Activated CD8-positive, alpha-beta T cell treated with anti-CD3 and anti-CD28 coated beads for 36 hours (primary cell): ENCODE measurements around the gene ATAD3C. TPM values are rescaled to one million over a fixed set of nuclear protein-coding genes. Genes with fewer than 3 reads are reported as not detected.
"Not testable (repeated sequence)": the region's sequence is repeated elsewhere in the genome, so short reads cannot be mapped to it uniquely, and the experiment has no call there.

ENCODE experiments used
- ATAC-seq: fragments of 200-7000 bp; cut with Tn5 transposase; one replicate; pipeline ENCODE4 v1.10.0; 2021; ENCODE audit warnings: mild to moderate bottlenecking, moderate library complexity
- CTCF ChIA-PET: fragments of 350-600 bp; sonication (Branson Sonifier 250); formaldehyde crosslinking; loops from one replicate; lab custom pipeline; 2021; ENCODE audit warnings: antibody characterized with exemption; lab: Charles Lee
- POLR2A ChIA-PET: fragments of 350-600 bp; sonication (Branson Sonifier 250); formaldehyde crosslinking; loops from one replicate; lab custom pipeline; 2021; ENCODE audit warnings: antibody characterized with exemption; lab: Charles Lee
- DNase-seq: peaks from one replicate; pipeline ENCODE4 v3.0.0-alpha.2; 2020
- H3K27ac Mint-ChIP-seq: one replicate; pipeline ENCODE4 v1.8.0; 2021; ENCODE audit warnings: mild to moderate bottlenecking, mixed read lengths
- H3K27me3 Mint-ChIP-seq: one replicate; pipeline ENCODE4 v1.8.0; 2021; ENCODE audit warnings: mixed read lengths
- H3K36me3 Mint-ChIP-seq: one replicate; pipeline ENCODE4 v1.8.0; 2021; ENCODE audit warnings: low read depth, mixed read lengths
- H3K4me1 Mint-ChIP-seq: one replicate; pipeline ENCODE4 v1.8.0; 2021; ENCODE audit warnings: low read depth, mixed read lengths
- H3K4me3 Mint-ChIP-seq: one replicate; pipeline ENCODE4 v1.8.0; 2021; ENCODE audit warnings: mild to moderate bottlenecking, moderate library complexity, mixed read lengths
- H3K9me3 Mint-ChIP-seq: one replicate; pipeline ENCODE4 v1.8.0; 2021; ENCODE audit warnings: mixed read lengths
- intact Hi-C: fragments of 100-400 bp; cut with micrococcal nuclease; formaldehyde crosslinking; loops from one replicate; pipeline ENCODE4 v1.10.0; 2022
- total RNA-seq, 2 experiments: library from RNA; stranded (reverse); gene quantifications; one replicate each; pipeline ENCODE4 v1.2.3, GENCODE V29; 2021
- TF ChIP-seq, protein P1 (sequence below): fragments of 200-600 bp; IDR thresholded peaks from one replicate; pipeline ENCODE4 v1.8.0; 2022; ENCODE audit warnings: antibody characterized with exemption, mild to moderate bottlenecking

Gene ATAD3C
- total RNA-seq, 2 experiments from 2014 or later: 0.99 to 1.8 TPM

DNA sequence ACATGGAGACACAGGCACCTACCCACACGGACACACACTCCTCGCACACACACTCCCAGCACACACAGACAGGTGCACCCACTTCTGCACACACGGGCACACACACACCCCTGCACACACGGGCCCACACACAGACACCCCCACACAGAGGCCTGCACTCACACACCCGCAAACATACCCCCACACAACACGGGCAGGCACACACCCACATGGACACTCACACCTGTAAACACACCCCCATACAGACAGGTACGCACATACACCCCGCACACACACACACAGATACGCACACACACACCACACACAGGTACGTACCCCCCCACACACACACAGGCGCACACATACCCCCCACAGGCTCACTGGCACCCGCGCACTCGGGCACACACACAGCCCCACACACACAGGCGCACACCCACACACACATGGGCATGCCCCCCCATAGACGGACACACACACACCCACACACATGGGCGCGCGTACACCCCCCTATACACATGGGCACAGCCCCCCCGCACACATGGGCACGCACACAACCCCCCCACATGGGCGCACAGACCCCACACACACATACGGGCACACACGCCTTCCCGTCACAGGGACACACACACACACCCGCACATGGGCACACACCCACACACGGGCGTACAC is 68.6 kb downstream of the ATAD3C start:
- peaks cover 5% of the 10 kb centered on the region for H3K4me1 Mint-ChIP-seq
- DNase-seq (no peak), ATAC-seq (no peak)
- TF ChIP-seq, protein P1, sequence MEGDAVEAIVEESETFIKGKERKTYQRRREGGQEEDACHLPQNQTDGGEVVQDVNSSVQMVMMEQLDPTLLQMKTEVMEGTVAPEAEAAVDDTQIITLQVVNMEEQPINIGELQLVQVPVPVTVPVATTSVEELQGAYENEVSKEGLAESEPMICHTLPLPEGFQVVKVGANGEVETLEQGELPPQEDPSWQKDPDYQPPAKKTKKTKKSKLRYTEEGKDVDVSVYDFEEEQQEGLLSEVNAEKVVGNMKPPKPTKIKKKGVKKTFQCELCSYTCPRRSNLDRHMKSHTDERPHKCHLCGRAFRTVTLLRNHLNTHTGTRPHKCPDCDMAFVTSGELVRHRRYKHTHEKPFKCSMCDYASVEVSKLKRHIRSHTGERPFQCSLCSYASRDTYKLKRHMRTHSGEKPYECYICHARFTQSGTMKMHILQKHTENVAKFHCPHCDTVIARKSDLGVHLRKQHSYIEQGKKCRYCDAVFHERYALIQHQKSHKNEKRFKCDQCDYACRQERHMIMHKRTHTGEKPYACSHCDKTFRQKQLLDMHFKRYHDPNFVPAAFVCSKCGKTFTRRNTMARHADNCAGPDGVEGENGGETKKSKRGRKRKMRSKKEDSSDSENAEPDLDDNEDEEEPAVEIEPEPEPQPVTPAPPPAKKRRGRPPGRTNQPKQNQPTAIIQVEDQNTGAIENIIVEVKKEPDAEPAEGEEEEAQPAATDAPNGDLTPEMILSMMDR: no peak
- POLR2A ChIA-PET: no interaction called here
- H3K9me3 Mint-ChIP-seq: no peaks in the 10 kb centered on the region
- CTCF ChIA-PET: no interaction called here
- H3K27ac Mint-ChIP-seq: no peak overlapping the region
- peaks cover 31% of the 10 kb centered on the region for H3K36me3 Mint-ChIP-seq
- no peaks in the 10 kb centered on the region for H3K27me3 Mint-ChIP-seq
- intact Hi-C loops: no loop called here
- H3K4me3 Mint-ChIP-seq: no peak overlapping the region

DNA sequence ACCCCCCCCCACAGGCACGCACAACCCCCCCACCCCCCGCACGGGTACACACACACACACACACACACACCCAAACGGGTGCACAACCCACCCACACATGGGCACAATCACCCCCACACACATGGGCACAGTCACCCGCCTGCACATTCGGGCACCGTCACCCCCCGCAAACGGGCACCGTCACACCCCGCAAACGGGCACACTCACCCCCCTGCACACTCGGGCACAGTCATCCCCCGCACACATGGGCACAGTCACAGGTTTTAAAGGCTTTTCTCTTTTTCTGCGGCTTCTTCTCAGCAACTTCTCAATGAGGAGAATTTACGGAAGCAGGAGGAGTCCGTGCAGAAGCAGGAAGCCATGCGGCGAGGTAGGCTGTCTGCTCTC is 69.1 kb downstream of the ATAD3C start:
- H3K9me3 Mint-ChIP-seq, POLR2A ChIA-PET, H3K4me1 Mint-ChIP-seq, H3K27me3 Mint-ChIP-seq, intact Hi-C loops, CTCF ChIA-PET, ATAC-seq, H3K27ac Mint-ChIP-seq, H3K4me3 Mint-ChIP-seq, DNase-seq: not testable (repeated sequence)
- peaks cover 32% of the 10 kb centered on the region for H3K36me3 Mint-ChIP-seq

Other genes starting within 250 kb of the ATAD3C start
- gene TNFRSF18, start 243.1 kb upstream of the ATAD3C start, total RNA-seq: 100 to 1,000 TPM; 126 to 135 TPM
- gene TNFRSF4, start 235.5 kb upstream of the ATAD3C start, total RNA-seq: 100 to 1,000 TPM; 137 to 142 TPM
- 10 to 100 TPM; 81.5 to 87.5 TPM for gene SDF4, start 217.7 kb upstream of the ATAD3C start, total RNA-seq
- gene B3GALT6, start 217.5 kb upstream of the ATAD3C start, total RNA-seq: 10 to 100 TPM; 13.1 to 14.3 TPM
- gene C1QTNF12, start 203.0 kb upstream of the ATAD3C start, total RNA-seq: 1 to 10 TPM; 2.6 to 4.9 TPM
- 10 to 100 TPM; 52.3 to 59.2 TPM for gene UBE2J2, start 175.8 kb upstream of the ATAD3C start, total RNA-seq
- gene SCNN1D, start 169.3 kb upstream of the ATAD3C start, total RNA-seq: 1 to 10 TPM; 4.9 to 5.6 TPM
- 10 to 100 TPM; 41.1 to 42.5 TPM for gene ACAP3, start 141.8 kb upstream of the ATAD3C start, total RNA-seq
- 10 to 100 TPM; 23.9 to 25.4 TPM for gene PUSL1, start 141.1 kb upstream of the ATAD3C start, total RNA-seq
- gene INTS11, start 125.0 kb upstream of the ATAD3C start, total RNA-seq: 100 to 1,000 TPM; 110 to 122 TPM
- 10 to 100 TPM in 1 of 2 experiments, 1 to 10 TPM in 1; 8.4 to 11.0 TPM for gene CPTP, start 124.9 kb upstream of the ATAD3C start, total RNA-seq
- under 1 TPM; 0.13 to 0.14 TPM for gene TAS1R3, start 118.4 kb upstream of the ATAD3C start, total RNA-seq
- gene DVL1, start 100.3 kb upstream of the ATAD3C start, total RNA-seq: 10 to 100 TPM; 37.2 to 39.2 TPM
- under 1 TPM; 0.92 to 0.98 TPM for gene MXRA8, start 91.1 kb upstream of the ATAD3C start, total RNA-seq
- 100 to 1,000 TPM; 127 TPM for gene AURKAIP1, start 74.5 kb upstream of the ATAD3C start, total RNA-seq
- 10 to 100 TPM; 86.3 to 92.4 TPM for gene CCNL2, start 50.4 kb upstream of the ATAD3C start, total RNA-seq
- gene MRPL20, start 42.4 kb upstream of the ATAD3C start, total RNA-seq: 100 to 1,000 TPM; 127 to 129 TPM
- gene ANKRD65, start 28.4 kb upstream of the ATAD3C start, total RNA-seq: not detected
- gene VWA1, start 14.0 kb upstream of the ATAD3C start, total RNA-seq: under 1 TPM; 0.72 to 0.97 TPM
- gene ATAD3B, start 22.1 kb downstream of the ATAD3C start, total RNA-seq: 10 to 100 TPM; 42.5 to 48.1 TPM
- gene ATAD3A, start 62.5 kb downstream of the ATAD3C start, total RNA-seq: 10 to 100 TPM; 61.7 to 65.1 TPM
- under 1 TPM; 0.45 to 0.74 TPM for gene TMEM240, start 90.9 kb downstream of the ATAD3C start, total RNA-seq
- 100 to 1,000 TPM; 111 to 113 TPM for gene SSU72, start 125.2 kb downstream of the ATAD3C start, total RNA-seq
- 1 to 10 TPM; 2.8 to 3.6 TPM for gene FNDC10, start 150.4 kb downstream of the ATAD3C start, total RNA-seq
- 10 to 100 TPM; 40.1 to 41.3 TPM for gene MIB2, start 165.8 kb downstream of the ATAD3C start, total RNA-seq
- gene MMP23B, start 182.5 kb downstream of the ATAD3C start, total RNA-seq: 1 to 10 TPM; 3.3 to 4.0 TPM
- 10 to 100 TPM; 29.4 to 32.0 TPM for gene CDK11B, start 209.3 kb downstream of the ATAD3C start, total RNA-seq
- gene SLC35E2B, start 243.1 kb downstream of the ATAD3C start, total RNA-seq: 10 to 100 TPM; 21.9 to 23.8 TPM